NB4 (cell line): Measurements from ENCODE around the gene SCAP.

Source experiments
- CTCF ChIP-seq: IDR thresholded peaks from one replicate; pipeline ENCODE4 v1.5.1; 2012; ENCODE audit warnings: low read depth, low read length
- MAX ChIP-seq: IDR thresholded peaks from 2 replicates; pipeline ENCODE4 v1.6.1; 2011; ENCODE audit warnings: low read depth, low read length
- MYC ChIP-seq: IDR thresholded peaks from 2 replicates; pipeline ENCODE4 v1.6.1; 2011; ENCODE audit warnings: low read depth, low read length
- POLR2A ChIP-seq: IDR thresholded peaks from 2 replicates; pipeline ENCODE4 v1.6.1; 2011; ENCODE audit warnings: mild to moderate bottlenecking; ENCODE audit not compliant: insufficient read length; ENCODE audit errors: extremely low read depth

- TF ChIP-seq POLR2A (no peak), CTCF (no peak), MAX (no peak), MYC (no peak)
Measured at GRCh38 chr3:47399016-47399415, 76.7 kb downstream of the SCAP start.
